Body of pancreas (tissue), 4 donors: ENCODE results near the gene PIEZO1. TPM values are rescaled to one million over a fixed set of nuclear protein-coding genes. Genes with fewer than 3 reads are reported as not detected.

Source experiments
- ATAC-seq: fragments of 150-250 bp; one replicate; pipeline ENCODE4 v1.9.1; 2016
- DNase-seq, 4 donors: peaks; one replicate each; pipeline ENCODE4 v3.0.0-alpha.2; 2019
- H3K27ac ChIP-seq, 4 donors: fragments of 200-600 bp; sonication (generic); 1 replicate in 3 of 4; 2 replicates in 1 of 4; pipeline versions ENCODE4 v1.5.1 to v1.6.1; 2016 to 2019; ENCODE audit warnings: mild to moderate bottlenecking in 1 of 4, mixed read lengths in 1 of 4, moderate library complexity in 1 of 4
- H3K27me3 ChIP-seq, 2 donors: fragments of 200-600 bp; sonication (generic); one replicate each; pipeline ENCODE4 v1.6.0; 2016; ENCODE audit warnings: mild to moderate bottlenecking in 1 of 2
- H3K36me3 ChIP-seq, 2 donors: fragments of 200-600 bp; sonication (generic); replicated peaks in 1 of 2; 2 replicates each; pipeline ENCODE4 v1.5.1; 2016; ENCODE audit warnings: low read depth in 2 of 2; ENCODE audit not compliant: insufficient read depth in 1 of 2
- H3K4me1 ChIP-seq: fragments of 200-600 bp; sonication (generic); one replicate; pipeline ENCODE4 v1.6.0; 2016
- H3K4me3 ChIP-seq, 2 donors: fragments of 200-600 bp; sonication (generic); 1 replicate in 1 of 2; 2 replicates in 1 of 2; pipeline ENCODE4 v1.5.1; 2016 to 2019
- H3K9me3 ChIP-seq, 3 donors: fragments of 200-600 bp; sonication (generic); 1 replicate in 2 of 3; 2 replicates in 1 of 3; pipeline ENCODE4 v1.5.1; 2016
- CTCF ChIP-seq, 7 experiments: fragments of 450-650 bp in 4 of 7; fragments of 200-600 bp in 3 of 7; sonication (generic) in 3 of 7; IDR thresholded peaks; one replicate each; pipeline ENCODE4 v1.5.1; 2016 to 2019; ENCODE audit warnings: antibody characterized with exemption in 7 of 7
- POLR2A ChIP-seq, 3 donors: fragments of 450-650 bp; IDR thresholded peaks; one replicate each; pipeline ENCODE4 v1.6.1; 2016; ENCODE audit warnings: antibody characterized with exemption in 3 of 3, mild to moderate bottlenecking in 2 of 3
- WGBS, 2 donors: methylation state at CpG; one replicate each; pipeline ENCODE4 v1.1.5; 2017; 5-methylcytosine and 5-hydroxymethylcytosine counted together
- intact Hi-C: fragments of 100-400 bp; cut with DNase I; formaldehyde crosslinking; loops from one replicate; pipeline ENCODE4 v1.15.1; 2023
- total RNA-seq, 2 donors: library from RNA; depleted of rRNA; stranded (reverse); fragments of >200 nt; gene quantifications; one replicate each; pipeline ENCODE4 v1.1.0, GENCODE V29; 2016

PIEZO1 gene
- total RNA-seq, 2 donors from 2014 or later, result 61.0 to 269 TPM

- ATAC-seq (no peak), DNase-seq (no peak)
- TF ChIP-seq POLR2A (IDR thresholded peaks at IDR 0.05), result no peak
- TF ChIP-seq CTCF (IDR thresholded peaks at IDR 0.05), result no peak
- H3K27me3 ChIP-seq, result no peaks in the 10 kb centered on the region
- WGBS, 2 donors, result 92 to 100% methylated on average over 3 to 16 of the region's 16 CpGs
- no peak overlapping the region for H3K4me3 ChIP-seq
- intact Hi-C loops, result no loop called here
- no peak overlapping the region for H3K27ac ChIP-seq
- no peaks in the 10 kb centered on the region for H3K9me3 ChIP-seq
- H3K4me1 ChIP-seq, result peaks cover 9% of the 10 kb centered on the region
- peaks cover 0 to 5% of the 10 kb centered on the region in 2 donors for H3K36me3 ChIP-seq
These were observed 85.8 kb downstream of the PIEZO1 start for GRCh38 chr16:88699180-88699579.

GRCh38 chr16:88698646-88699045 is 86.4 kb downstream of the PIEZO1 start:
- ATAC-seq (no peak), DNase-seq (no peak)
- H3K4me1 ChIP-seq, result peaks cover 5% of the 10 kb centered on the region
- no peak overlapping the region for H3K4me3 ChIP-seq
- H3K9me3 ChIP-seq, result no peaks in the 10 kb centered on the region
- intact Hi-C loops, result no loop called here
- H3K27ac ChIP-seq, result no peak overlapping the region
- TF ChIP-seq CTCF (IDR thresholded peaks at IDR 0.05) (no peak), POLR2A (IDR thresholded peaks at IDR 0.05) (no peak)
- no peaks in the 10 kb centered on the region for H3K27me3 ChIP-seq
- 94% methylated on average over 23 of the region's 25 CpGs; no CpG with 5 or more reads in 1 of the 2 donors for WGBS, 2 donors
- peaks cover 0 to 5% of the 10 kb centered on the region in 2 donors for H3K36me3 ChIP-seq

GRCh38 chr16:88697831-88698615 is 87.0 kb downstream of the PIEZO1 start:
- intact Hi-C loops, result no loop called here
- H3K27ac ChIP-seq, result no peak overlapping the region
- peaks cover 5% of the 10 kb centered on the region for H3K4me1 ChIP-seq
- H3K36me3 ChIP-seq, result peaks cover 0 to 5% of the 10 kb centered on the region in 2 donors
- no peak overlapping the region for H3K4me3 ChIP-seq
- H3K27me3 ChIP-seq, result no peaks in the 10 kb centered on the region
- DNase-seq (peak in 1 of 4 donors; percentile 36), ATAC-seq (no peak)
- 81 to 90% methylated on average over 24 to 32 of the region's 37 CpGs for WGBS, 2 donors
- TF ChIP-seq POLR2A (IDR thresholded peaks at IDR 0.05) (no peak), CTCF (IDR thresholded peaks at IDR 0.05) (peak in 6 of 7 experiments; percentile 9 to 45 (median 19))
- H3K9me3 ChIP-seq, result no peaks in the 10 kb centered on the region

GRCh38 chr16:88697116-88697830 is 87.7 kb downstream of the PIEZO1 start:
- WGBS, 2 donors, result 89 to 91% methylated on average over 20 to 46 of the region's 47 CpGs
- H3K9me3 ChIP-seq, result no peaks in the 10 kb centered on the region
- DNase-seq, result no peak
- TF ChIP-seq POLR2A (IDR thresholded peaks at IDR 0.05) (no peak), CTCF (IDR thresholded peaks at IDR 0.05) (no peak)
- intact Hi-C loops, result no loop called here
- H3K4me1 ChIP-seq, result peaks cover 5% of the 10 kb centered on the region
- H3K36me3 ChIP-seq, result peaks cover 0 to 5% of the 10 kb centered on the region in 2 donors
- H3K4me3 ChIP-seq, result no peak overlapping the region
- H3K27me3 ChIP-seq, result no peaks in the 10 kb centered on the region
- no peak for ATAC-seq
- H3K27ac ChIP-seq, result no peak overlapping the region
